DND-41 (cell line): ENCODE measurements around the gene CDKN2AIP.

Source experiments
- CTCF ChIP-seq: IDR thresholded peaks from 2 replicates; pipeline ENCODE4 v1.5.1; 2012; ENCODE audit warnings: borderline replicate concordance, low read length, moderate library complexity, mild to moderate bottlenecking; ENCODE audit not compliant: poor library complexity, severe bottlenecking; ENCODE audit errors: extremely low read depth
- EZH2 ChIP-seq: IDR thresholded peaks from 3 replicates; pipeline ENCODE4 v1.6.1; 2012; ENCODE audit warnings: borderline replicate concordance, low read depth, mild to moderate bottlenecking, moderate library complexity, low read length, inconsistent platforms; ENCODE audit not compliant: severe bottlenecking

- TF ChIP-seq CTCF (no peak), EZH2 (no peak)
These were observed 35.0 kb upstream of the CDKN2AIP start for GRCh38 chr4:183409483-183409882.
